ENCODE data around the gene C1QTNF5. TPM values are rescaled to one million over a fixed set of nuclear protein-coding genes. Genes with fewer than 3 reads are reported as not detected.

C1QTNF5 gene
- total RNA-seq, 5 donors from 2014 or later (not counting 1 experiment from before 2014, with no cell fraction given): not detected

DNA sequence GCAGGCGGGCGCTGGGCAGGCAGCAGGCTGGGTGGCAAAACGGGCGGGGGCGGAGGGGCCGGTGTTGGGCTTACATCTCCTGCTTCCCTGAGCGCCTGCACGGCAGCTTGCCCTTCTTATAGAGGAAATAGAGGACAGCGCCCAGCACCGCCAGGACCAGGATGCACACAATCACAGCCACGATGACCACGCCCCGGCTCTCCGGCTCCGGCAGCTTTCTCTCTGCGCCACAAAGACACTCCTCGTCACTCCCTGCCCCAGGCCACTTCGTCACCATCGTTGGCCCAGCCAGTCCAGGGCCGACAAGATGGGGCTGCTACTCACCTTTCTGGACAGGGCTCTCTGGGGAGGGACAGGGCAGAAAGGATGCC is 30.0 kb downstream of the C1QTNF5 start:
- no peaks in the 10 kb centered on the region for H3K36me3 Mint-ChIP-seq

GRCh38 chr11:119309953-119310681 is 30.6 kb downstream of the C1QTNF5 start:
- H3K4me1 Mint-ChIP-seq: peaks cover 30 to 34% (median 31%) of the 10 kb centered on the region in 3 donors
- ATAC-seq (replicated peaks in 1 of 4) (no peak), DNase-seq (no peak)
- H3K27ac Mint-ChIP-seq: no peak overlapping the region
- Histone ChIP-seq H3K4me1 (ENCODE audit: control insufficient read depth in 1 of 2, extremely low read depth in 1 of 2, insufficient read depth in 2 of 2, low read length in 2 of 2) (peaks cover 30 to 31% of the 10 kb centered on the region in 2 experiments), H3K9me3 (no peaks in the 10 kb centered on the region), H3K27me3 (replicated peaks in 1 of 2; ENCODE audit: control insufficient read depth in 2 of 2, extremely low read depth in 1 of 2, insufficient read depth in 2 of 2, low read length in 1 of 2) (peaks cover 0 to 20% of the 10 kb centered on the region in 2 experiments), H3K36me3 (ENCODE audit: control insufficient read depth in 2 of 2, extremely low read depth in 1 of 2, insufficient read depth in 1 of 2, low read length in 1 of 2) (peaks cover 4 to 7% of the 10 kb centered on the region in 2 donors), H3K27ac (ENCODE audit: low read length) (no peak overlapping the region), H3K4me3 (ENCODE audit: control insufficient read depth in 1 of 2, extremely low read depth in 1 of 2, low read length in 1 of 2) (no peak overlapping the region)
- POLR2A ChIA-PET: no interaction called here
- H3K4me3 Mint-ChIP-seq: no peak overlapping the region
- peaks cover 0 to 11% of the 10 kb centered on the region in 2 donors for H3K27me3 Mint-ChIP-seq
- CTCF ChIA-PET: no interaction called here
- H3K36me3 Mint-ChIP-seq: no peaks in the 10 kb centered on the region
- no peaks in the 10 kb centered on the region for H3K9me3 Mint-ChIP-seq
- WGBS (ENCODE audit: insufficient coverage): 94% methylated on average over 15 of the region's 17 CpGs

More for the DNA sequence above, 30.0 kb downstream of the C1QTNF5 start:
- no peaks in the 10 kb centered on the region for H3K9me3 Mint-ChIP-seq
- H3K27ac Mint-ChIP-seq: no peak overlapping the region
- 90% methylated on average over 18 of the region's 20 CpGs for WGBS (ENCODE audit: insufficient coverage)
- no peak overlapping the region for H3K4me3 Mint-ChIP-seq
- peaks cover 29 to 34% (median 30%) of the 10 kb centered on the region in 3 donors for H3K4me1 Mint-ChIP-seq
- no peak overlapping the region for H3K4me3 ChIP-seq (ENCODE audit: control insufficient read depth in 1 of 2, extremely low read depth in 1 of 2, low read length in 1 of 2)
- peaks cover 4 to 7% of the 10 kb centered on the region in 2 donors for H3K36me3 ChIP-seq (ENCODE audit: control insufficient read depth in 2 of 2, extremely low read depth in 1 of 2, insufficient read depth in 1 of 2, low read length in 1 of 2)
- no peak for DNase-seq
- H3K27ac ChIP-seq (ENCODE audit: low read length): no peak overlapping the region
- H3K27me3 Mint-ChIP-seq: peaks cover 0 to 16% of the 10 kb centered on the region in 2 donors
- ATAC-seq (replicated peaks in 1 of 4): no peak
- peaks cover 0 to 26% of the 10 kb centered on the region in 2 experiments for H3K27me3 ChIP-seq (replicated peaks in 1 of 2; ENCODE audit: control insufficient read depth in 2 of 2, extremely low read depth in 1 of 2, insufficient read depth in 2 of 2, low read length in 1 of 2)
- no peaks in the 10 kb centered on the region for H3K9me3 ChIP-seq
- POLR2A ChIA-PET: no interaction called here
- CTCF ChIA-PET: interaction anchor here in 1 of 2 donors (1.2 kb wide), 1 partner anchor 12 kb away, joined by 3 read pairs; no protein-coding TSS in a partner anchor
- H3K4me1 ChIP-seq (ENCODE audit: control insufficient read depth in 1 of 2, extremely low read depth in 1 of 2, insufficient read depth in 2 of 2, low read length in 2 of 2): peaks cover 29 to 33% of the 10 kb centered on the region in 2 experiments

- no peak overlapping the region for H3K4me3 Mint-ChIP-seq
- H3K4me1 ChIP-seq (ENCODE audit: control insufficient read depth in 1 of 2, extremely low read depth in 1 of 2, insufficient read depth in 2 of 2, low read length in 2 of 2): peaks cover 29 to 30% of the 10 kb centered on the region in 2 experiments
- no peaks in the 10 kb centered on the region for H3K9me3 ChIP-seq
Observed at GRCh38 chr11:119309411-119309810, 31.3 kb downstream of the C1QTNF5 start.

DNA sequence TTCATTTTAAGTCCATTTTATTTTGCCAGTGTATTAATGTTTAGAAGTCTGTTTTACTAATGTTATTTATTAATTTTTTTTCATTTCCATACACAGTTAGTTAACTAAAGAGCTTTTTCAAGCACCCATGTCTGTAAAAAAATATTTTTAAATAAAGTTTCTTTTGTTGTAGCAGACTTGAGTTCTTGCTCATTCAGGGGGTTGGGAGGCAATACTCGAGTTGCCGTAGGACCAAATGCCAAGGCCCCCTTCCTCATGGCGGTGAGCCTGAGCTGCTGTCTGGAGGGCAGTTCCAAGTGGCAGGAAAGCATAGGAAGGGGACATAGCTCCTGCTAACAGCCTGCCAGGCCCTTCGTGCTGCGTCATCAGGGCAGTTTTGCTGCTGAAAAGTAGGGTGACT is 32.7 kb downstream of the C1QTNF5 start:
- Histone ChIP-seq H3K4me1 (ENCODE audit: control insufficient read depth in 1 of 2, extremely low read depth in 1 of 2, insufficient read depth in 2 of 2, low read length in 2 of 2) (peaks cover 27 to 30% of the 10 kb centered on the region in 2 experiments), H3K27ac (ENCODE audit: low read length) (no peak overlapping the region), H3K27me3 (replicated peaks in 1 of 2; ENCODE audit: control insufficient read depth in 2 of 2, extremely low read depth in 1 of 2, insufficient read depth in 2 of 2, low read length in 1 of 2) (peaks cover 0 to 9% of the 10 kb centered on the region in 2 experiments), H3K36me3 (ENCODE audit: control insufficient read depth in 2 of 2, extremely low read depth in 1 of 2, insufficient read depth in 1 of 2, low read length in 1 of 2) (peaks cover 9 to 19% of the 10 kb centered on the region in 2 donors), H3K4me3 (ENCODE audit: control insufficient read depth in 1 of 2, extremely low read depth in 1 of 2, low read length in 1 of 2) (no peak overlapping the region), H3K9me3 (no peaks in the 10 kb centered on the region)
- 98% methylated on average over 5 of the region's 5 CpGs for whole genome bisulfite sequencing (ENCODE audit: insufficient coverage)
- Mint-ChIP-seq H3K36me3 (peaks cover 12% of the 10 kb centered on the region), H3K27me3 (no peaks in the 10 kb centered on the region), H3K4me3 (no peak overlapping the region), H3K9me3 (no peaks in the 10 kb centered on the region), H3K4me1 (peaks cover 30 to 33% (median 32%) of the 10 kb centered on the region in 3 donors), H3K27ac (no peak overlapping the region)
- ChIA-PET POLR2A (interaction anchor here in 1 of 2 donors (0.6 to 0.7 kb wide), 2 partner anchors 16 to 41 kb away, joined by 4 to 5 read pairs; no protein-coding TSS in a partner anchor), CTCF (interaction anchor here (0.7 to 1.1 kb wide), 4 partner anchors 11 to 30 kb away, joined by 3 read pairs; no protein-coding TSS in a partner anchor)
- ATAC-seq (replicated peaks in 1 of 4) (no peak), DNase-seq (no peak)

More at GRCh38 chr11:119309411-119309810, 31.3 kb downstream of the C1QTNF5 start:
- ATAC-seq (replicated peaks in 1 of 4) (no peak), DNase-seq (no peak)
- whole genome bisulfite sequencing (ENCODE audit: insufficient coverage): 96% methylated on average over 10 of the region's 11 CpGs
- H3K9me3 Mint-ChIP-seq: no peaks in the 10 kb centered on the region
- no peak overlapping the region for H3K27ac Mint-ChIP-seq
- no peak overlapping the region for H3K4me3 ChIP-seq (ENCODE audit: control insufficient read depth in 1 of 2, extremely low read depth in 1 of 2, low read length in 1 of 2)
- H3K27ac ChIP-seq (ENCODE audit: low read length): no peak overlapping the region
- H3K4me1 Mint-ChIP-seq: peaks cover 30 to 33% (median 31%) of the 10 kb centered on the region in 3 donors
- no peaks in the 10 kb centered on the region for H3K36me3 Mint-ChIP-seq
- POLR2A ChIA-PET: no interaction called here
- peaks cover 4 to 7% of the 10 kb centered on the region in 2 donors for H3K36me3 ChIP-seq (ENCODE audit: control insufficient read depth in 2 of 2, extremely low read depth in 1 of 2, insufficient read depth in 1 of 2, low read length in 1 of 2)
- CTCF ChIA-PET: no interaction called here
- peaks cover 0 to 13% of the 10 kb centered on the region in 2 experiments for H3K27me3 ChIP-seq (replicated peaks in 1 of 2; ENCODE audit: control insufficient read depth in 2 of 2, extremely low read depth in 1 of 2, insufficient read depth in 2 of 2, low read length in 1 of 2)
- H3K27me3 Mint-ChIP-seq: peaks cover 0 to 4% of the 10 kb centered on the region in 2 donors

DNA sequence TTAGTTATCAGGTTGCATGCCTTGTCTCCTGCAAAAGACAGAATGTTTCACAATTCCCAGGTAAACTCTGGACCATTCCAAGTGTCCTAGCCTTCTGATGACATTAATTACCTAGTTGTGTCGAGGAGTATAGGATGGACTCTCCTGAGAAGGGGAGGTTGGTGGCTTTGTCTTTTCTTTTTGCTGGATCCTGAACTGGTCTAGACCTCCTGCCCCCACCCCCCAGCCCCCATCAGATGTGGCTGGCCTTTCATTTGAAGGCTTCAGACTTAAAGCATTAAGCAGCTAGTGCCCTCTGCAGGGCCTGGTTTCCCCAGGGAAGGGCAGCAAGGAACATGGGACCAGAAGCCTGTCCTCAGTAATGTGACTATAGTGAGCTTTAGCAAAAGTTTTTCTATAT is 33.5 kb downstream of the C1QTNF5 start:
- ATAC-seq (replicated peaks in 1 of 4): no peak
- H3K4me3 Mint-ChIP-seq: no peak overlapping the region
- POLR2A ChIA-PET: interaction anchor here (0.5 to 1.0 kb wide), 6 partner anchors 10 to 141 kb away, joined by 3 to 8 read pairs (median 4); no protein-coding TSS in a partner anchor

GRCh38 chr11:119306373-119306890 is 34.3 kb downstream of the C1QTNF5 start:
- Histone ChIP-seq H3K27ac (ENCODE audit: low read length) (peak overlapping the region; percentile 71), H3K9me3 (no peaks in the 10 kb centered on the region), H3K27me3 (replicated peaks in 1 of 2; ENCODE audit: control insufficient read depth in 2 of 2, extremely low read depth in 1 of 2, insufficient read depth in 2 of 2, low read length in 1 of 2) (no peaks in the 10 kb centered on the region), H3K36me3 (ENCODE audit: control insufficient read depth in 2 of 2, extremely low read depth in 1 of 2, insufficient read depth in 1 of 2, low read length in 1 of 2) (peaks cover 9 to 34% of the 10 kb centered on the region in 2 donors), H3K4me3 (ENCODE audit: control insufficient read depth in 1 of 2, extremely low read depth in 1 of 2, low read length in 1 of 2) (peak overlapping the region in 1 of 2 donors; percentile 33), H3K4me1 (ENCODE audit: control insufficient read depth in 1 of 2, extremely low read depth in 1 of 2, insufficient read depth in 2 of 2, low read length in 2 of 2) (peaks cover 27 to 30% of the 10 kb centered on the region in 2 experiments)
- Mint-ChIP-seq H3K36me3 (peaks cover 25% of the 10 kb centered on the region), H3K27ac (peak overlapping the region; percentile 92 to 95), H3K9me3 (no peaks in the 10 kb centered on the region), H3K27me3 (no peaks in the 10 kb centered on the region), H3K4me1 (peaks cover 30 to 33% (median 32%) of the 10 kb centered on the region in 3 donors), H3K4me3 (peak overlapping the region; percentile 10 to 79 (median 44))
- WGBS (ENCODE audit: insufficient coverage): 60% methylated on average over 2 of the region's 5 CpGs
- DNase-seq: peak in 32 of 35 experiments; percentile 27 to 86 (median 61)
- POLR2A ChIA-PET: interaction anchor here (0.6 to 1.0 kb wide), 4 partner anchors 10 to 32 kb away, joined by 3 to 5 read pairs (median 4); partner anchors contain the start of gene MCAM (in 1 of the 2)
- ATAC-seq (replicated peaks in 1 of 4): peak; percentile 89 to 97 (median 92)
- CTCF ChIA-PET: interaction anchor here (0.6 to 2.0 kb wide), 6 partner anchors 9 to 1880 kb away, joined by 3 to 10 read pairs (median 6); partner anchors contain the start of gene CBL (in 1 of the 2)

More for the DNA sequence above, 33.5 kb downstream of the C1QTNF5 start:
- H3K27ac Mint-ChIP-seq: peak overlapping the region; percentile 92 to 95
- WGBS (ENCODE audit: insufficient coverage): no CpG with 5 or more reads among the region's 1 CpG
- no peaks in the 10 kb centered on the region for H3K27me3 Mint-ChIP-seq
- Histone ChIP-seq H3K27ac (ENCODE audit: low read length) (peak overlapping the region; percentile 20), H3K36me3 (ENCODE audit: control insufficient read depth in 2 of 2, extremely low read depth in 1 of 2, insufficient read depth in 1 of 2, low read length in 1 of 2) (peaks cover 9 to 26% of the 10 kb centered on the region in 2 donors), H3K27me3 (replicated peaks in 1 of 2; ENCODE audit: control insufficient read depth in 2 of 2, extremely low read depth in 1 of 2, insufficient read depth in 2 of 2, low read length in 1 of 2) (peaks cover 0 to 3% of the 10 kb centered on the region in 2 experiments), H3K4me3 (ENCODE audit: control insufficient read depth in 1 of 2, extremely low read depth in 1 of 2, low read length in 1 of 2) (no peak overlapping the region), H3K9me3 (no peaks in the 10 kb centered on the region), H3K4me1 (ENCODE audit: control insufficient read depth in 1 of 2, extremely low read depth in 1 of 2, insufficient read depth in 2 of 2, low read length in 2 of 2) (peaks cover 27 to 30% of the 10 kb centered on the region in 2 experiments)
- H3K9me3 Mint-ChIP-seq: no peaks in the 10 kb centered on the region
- peaks cover 30 to 33% (median 32%) of the 10 kb centered on the region in 3 donors for H3K4me1 Mint-ChIP-seq
- no peak for DNase-seq
- CTCF ChIA-PET: interaction anchor here in 1 of 2 donors (1.0 to 2.0 kb wide), 3 partner anchors 8 to 101 kb away, joined by 3 to 6 read pairs (median 4); partner anchors contain the start of gene CBL
- peaks cover 19% of the 10 kb centered on the region for H3K36me3 Mint-ChIP-seq

All from T-cell (primary cell).